ENCODE measurements around the gene CD34.

DNA sequence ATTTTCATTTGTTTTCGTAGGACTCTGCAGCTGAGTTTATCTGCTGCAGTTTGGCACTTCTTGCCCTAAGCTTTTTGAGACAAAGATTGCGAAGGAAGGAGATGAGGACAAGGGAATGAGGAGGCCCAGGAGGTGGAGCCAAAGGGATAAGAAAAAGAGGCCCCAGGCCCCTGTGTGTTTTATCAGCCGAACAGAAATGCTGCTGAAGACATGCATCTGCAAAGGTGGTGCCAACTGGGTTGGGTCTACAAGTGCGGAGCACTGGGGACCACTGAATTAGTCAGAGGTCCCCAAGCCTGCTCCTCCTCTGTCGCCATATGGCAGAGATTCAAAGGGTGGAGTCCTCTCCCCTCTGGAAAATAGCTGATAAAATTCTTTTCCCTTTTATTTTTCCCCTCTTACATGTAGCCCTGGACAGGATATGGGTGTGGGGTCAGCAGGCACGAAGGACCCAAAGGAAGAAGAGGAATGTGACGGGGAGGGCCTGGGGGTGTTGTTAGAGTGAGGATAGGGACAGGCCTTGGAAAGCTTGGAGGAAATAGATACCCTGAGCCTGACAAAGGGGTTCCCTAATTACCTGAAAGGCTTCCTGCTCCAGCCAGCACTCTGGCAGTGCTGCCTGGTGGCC lies 2.7 kb downstream of the CD34 start:
- TF ChIP-seq, protein P1, sequence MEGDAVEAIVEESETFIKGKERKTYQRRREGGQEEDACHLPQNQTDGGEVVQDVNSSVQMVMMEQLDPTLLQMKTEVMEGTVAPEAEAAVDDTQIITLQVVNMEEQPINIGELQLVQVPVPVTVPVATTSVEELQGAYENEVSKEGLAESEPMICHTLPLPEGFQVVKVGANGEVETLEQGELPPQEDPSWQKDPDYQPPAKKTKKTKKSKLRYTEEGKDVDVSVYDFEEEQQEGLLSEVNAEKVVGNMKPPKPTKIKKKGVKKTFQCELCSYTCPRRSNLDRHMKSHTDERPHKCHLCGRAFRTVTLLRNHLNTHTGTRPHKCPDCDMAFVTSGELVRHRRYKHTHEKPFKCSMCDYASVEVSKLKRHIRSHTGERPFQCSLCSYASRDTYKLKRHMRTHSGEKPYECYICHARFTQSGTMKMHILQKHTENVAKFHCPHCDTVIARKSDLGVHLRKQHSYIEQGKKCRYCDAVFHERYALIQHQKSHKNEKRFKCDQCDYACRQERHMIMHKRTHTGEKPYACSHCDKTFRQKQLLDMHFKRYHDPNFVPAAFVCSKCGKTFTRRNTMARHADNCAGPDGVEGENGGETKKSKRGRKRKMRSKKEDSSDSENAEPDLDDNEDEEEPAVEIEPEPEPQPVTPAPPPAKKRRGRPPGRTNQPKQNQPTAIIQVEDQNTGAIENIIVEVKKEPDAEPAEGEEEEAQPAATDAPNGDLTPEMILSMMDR (IDR thresholded peaks at IDR 0.05): peak in 1 of 4 experiments; percentile 26
- peak in 1 of 2 donors; percentile 0 for TF ChIP-seq POLR2A (IDR thresholded peaks at IDR 0.05)

Data from uterus (tissue), 2 donors.